ENCODE data around the gene TMEM92.
A peak's percentile ranks its signal among the peaks of the same experiment; 100 is the strongest.
"Not testable (repeated sequence)": the region's sequence is repeated elsewhere in the genome, so short reads cannot be mapped to it uniquely, and the experiment has no call there.

The TMEM92 gene

GRCh38 chr17:50270435-50271362, 3.6 kb upstream of the TMEM92 start:
- no peak for TF ChIP-seq CTCF (IDR thresholded peaks at IDR 0.05; ENCODE audit: control insufficient read depth, extremely low read depth, insufficient read depth)
- no peak for DNase-seq (ENCODE audit: low read depth)
- H3K4me3 ChIP-seq (ENCODE audit: low read depth, low read length) = no peak overlapping the region

- DNase-seq (ENCODE audit: low read depth); H3K4me3 ChIP-seq (ENCODE audit: low read depth, low read length): not testable (repeated sequence)
Observed at GRCh38 chr17:50271363-50271750, 2.9 kb upstream of the TMEM92 start.

GRCh38 chr17:50272246-50272645, 2.0 kb upstream of the TMEM92 start:
- H3K4me3 ChIP-seq (ENCODE audit: low read depth, low read length) = no peak overlapping the region
- TF ChIP-seq CTCF (IDR thresholded peaks at IDR 0.05; ENCODE audit: control insufficient read depth, extremely low read depth, insufficient read depth) = no peak
- DNase-seq (ENCODE audit: low read depth) = no peak

- H3K4me3 ChIP-seq (ENCODE audit: low read depth, low read length) = peak overlapping the region; percentile 40
- DNase-seq (ENCODE audit: low read depth) = no peak
- peak; percentile 83 for TF ChIP-seq CTCF (IDR thresholded peaks at IDR 0.05; ENCODE audit: control insufficient read depth, extremely low read depth, insufficient read depth)
Observed at GRCh38 chr17:50272711-50273653, 1.3 kb upstream of the TMEM92 start.

- no peak overlapping the region for H3K4me3 ChIP-seq (ENCODE audit: low read depth, low read length)
- TF ChIP-seq CTCF (IDR thresholded peaks at IDR 0.05; ENCODE audit: control insufficient read depth, extremely low read depth, insufficient read depth) = no peak
- DNase-seq (ENCODE audit: low read depth) = no peak
Observed at GRCh38 chr17:50273654-50274040, 619 bp upstream of the TMEM92 start.

- H3K4me3 ChIP-seq (ENCODE audit: low read depth, low read length) = no peak overlapping the region
- TF ChIP-seq CTCF (IDR thresholded peaks at IDR 0.05; ENCODE audit: control insufficient read depth, extremely low read depth, insufficient read depth) = no peak
- no peak for DNase-seq (ENCODE audit: low read depth)
Observed at GRCh38 chr17:50274897-50275221, 593 bp downstream of the TMEM92 start.

GRCh38 chr17:50275279-50275678, 1.0 kb downstream of the TMEM92 start:
- DNase-seq (ENCODE audit: low read depth) = no peak
- no peak overlapping the region for H3K4me3 ChIP-seq (ENCODE audit: low read depth, low read length)
- TF ChIP-seq CTCF (IDR thresholded peaks at IDR 0.05; ENCODE audit: control insufficient read depth, extremely low read depth, insufficient read depth) = no peak
